ENCODE measurements around the gene PTOV1.

Gene PTOV1

DNA sequence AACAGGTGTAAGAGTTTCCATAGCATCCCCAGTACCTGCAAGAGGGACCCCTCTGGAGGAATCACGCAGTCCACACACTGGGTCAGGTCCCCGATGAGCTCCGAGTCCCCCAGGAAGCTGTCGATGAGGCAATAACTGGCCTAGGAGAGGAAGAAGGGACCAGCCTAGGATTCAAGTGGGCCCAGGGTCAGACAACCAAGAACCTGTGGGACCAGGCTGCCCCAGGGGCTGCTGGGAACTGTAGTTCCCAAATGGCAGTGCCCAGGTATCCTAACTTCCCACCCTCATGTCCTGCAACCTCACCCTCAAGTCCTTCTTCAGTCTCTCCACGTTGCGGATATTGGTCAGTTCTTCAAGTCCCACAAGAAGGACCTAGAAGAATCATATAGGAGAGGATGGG, 39.6 kb upstream of the PTOV1 start:
- TF ChIP-seq, protein P1, sequence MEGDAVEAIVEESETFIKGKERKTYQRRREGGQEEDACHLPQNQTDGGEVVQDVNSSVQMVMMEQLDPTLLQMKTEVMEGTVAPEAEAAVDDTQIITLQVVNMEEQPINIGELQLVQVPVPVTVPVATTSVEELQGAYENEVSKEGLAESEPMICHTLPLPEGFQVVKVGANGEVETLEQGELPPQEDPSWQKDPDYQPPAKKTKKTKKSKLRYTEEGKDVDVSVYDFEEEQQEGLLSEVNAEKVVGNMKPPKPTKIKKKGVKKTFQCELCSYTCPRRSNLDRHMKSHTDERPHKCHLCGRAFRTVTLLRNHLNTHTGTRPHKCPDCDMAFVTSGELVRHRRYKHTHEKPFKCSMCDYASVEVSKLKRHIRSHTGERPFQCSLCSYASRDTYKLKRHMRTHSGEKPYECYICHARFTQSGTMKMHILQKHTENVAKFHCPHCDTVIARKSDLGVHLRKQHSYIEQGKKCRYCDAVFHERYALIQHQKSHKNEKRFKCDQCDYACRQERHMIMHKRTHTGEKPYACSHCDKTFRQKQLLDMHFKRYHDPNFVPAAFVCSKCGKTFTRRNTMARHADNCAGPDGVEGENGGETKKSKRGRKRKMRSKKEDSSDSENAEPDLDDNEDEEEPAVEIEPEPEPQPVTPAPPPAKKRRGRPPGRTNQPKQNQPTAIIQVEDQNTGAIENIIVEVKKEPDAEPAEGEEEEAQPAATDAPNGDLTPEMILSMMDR (IDR thresholded peaks at IDR 0.05; ENCODE audit: low read depth, low read length, missing control alignments) = no peak
- H3K4me3 ChIP-seq (replicated peaks; ENCODE audit: low read depth, low read length) = no peak overlapping the region
- no peak for DNase-seq (ENCODE audit: extremely low read depth, low read depth)

DNA sequence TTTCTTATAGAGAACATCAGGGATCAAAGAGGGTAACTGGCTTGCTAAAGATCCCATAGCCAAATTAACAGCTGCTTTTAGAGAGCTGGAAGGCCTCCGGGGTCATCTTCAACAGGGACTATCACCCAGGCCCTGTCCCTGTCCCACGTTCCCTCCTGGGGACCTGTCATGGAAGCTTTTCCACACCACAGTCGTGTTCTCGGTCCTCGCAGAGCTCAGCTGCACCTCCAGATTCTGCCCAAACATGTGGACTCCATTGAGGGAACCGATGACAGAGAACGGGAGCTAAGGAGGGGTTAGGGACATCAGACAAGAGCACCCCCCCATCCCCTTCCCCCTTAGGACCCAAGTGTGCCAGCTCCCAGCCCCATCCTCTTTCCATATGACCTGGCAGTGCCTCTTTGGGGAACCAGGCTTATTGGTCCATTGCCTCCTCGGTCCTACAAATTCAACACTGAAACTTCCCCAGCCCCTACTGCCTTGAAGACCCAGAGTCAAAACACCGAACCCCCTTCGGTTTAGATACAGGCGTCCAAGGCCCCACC, 38.4 kb upstream of the PTOV1 start:
- TF ChIP-seq, protein P1 (IDR thresholded peaks at IDR 0.05; ENCODE audit: low read depth, low read length, missing control alignments) = no peak
- peak overlapping the region; percentile 56 for H3K4me3 ChIP-seq (replicated peaks; ENCODE audit: low read depth, low read length)
- DNase-seq (ENCODE audit: extremely low read depth, low read depth) = no peak

DNA sequence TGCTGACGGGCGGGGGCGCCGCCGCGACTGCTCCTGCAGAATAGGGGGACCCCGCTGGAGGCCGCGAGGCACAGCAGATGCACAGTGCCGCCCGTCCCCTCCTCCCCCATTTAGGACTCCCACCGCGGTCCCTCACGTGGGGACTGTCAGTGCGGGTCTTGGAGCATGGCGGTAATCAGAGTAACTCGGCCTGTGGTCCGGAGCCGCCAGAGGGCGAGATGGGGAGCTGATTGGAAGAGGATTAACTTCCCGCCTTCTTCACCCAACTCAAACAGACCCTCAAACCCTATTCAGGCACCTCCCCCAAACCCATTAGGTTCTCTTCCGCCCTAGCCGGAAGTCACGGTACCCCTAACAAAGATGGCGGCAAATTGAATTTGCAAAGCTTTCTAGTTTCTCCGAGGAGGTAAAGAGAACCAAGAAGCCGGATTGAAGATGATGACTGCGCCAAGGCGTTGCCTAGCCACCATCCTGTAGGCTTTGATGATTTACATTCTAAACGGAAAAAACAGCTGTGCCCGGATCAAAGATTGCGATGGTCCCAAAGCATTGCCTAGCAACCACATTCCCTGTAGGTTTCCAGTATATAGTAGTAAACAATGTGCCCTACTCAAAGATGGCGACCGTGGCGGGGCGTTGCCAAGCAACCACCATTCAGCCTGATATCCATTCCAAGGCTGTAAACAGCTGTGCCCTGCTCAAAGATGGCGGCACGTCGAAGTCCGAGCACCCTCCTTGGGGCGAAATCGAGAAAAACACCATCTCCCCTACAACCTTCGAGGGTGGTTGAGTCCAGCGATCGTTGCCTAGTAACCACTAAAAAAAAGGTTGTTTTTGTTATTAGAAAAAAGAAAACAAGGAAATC, 37.7 kb upstream of the PTOV1 start, which contains the start of gene FUZ:
Gene FUZ, minus strand, starts transcription at position 296 of the 865 bp plus-strand sequence. Its CDS starts 186 bp downstream, at position 110.
- DNase-seq (ENCODE audit: extremely low read depth, low read depth) = peak; percentile 98
- TF ChIP-seq, protein P1 (IDR thresholded peaks at IDR 0.05; ENCODE audit: low read depth, low read length, missing control alignments) = peak; percentile 17

DNA sequence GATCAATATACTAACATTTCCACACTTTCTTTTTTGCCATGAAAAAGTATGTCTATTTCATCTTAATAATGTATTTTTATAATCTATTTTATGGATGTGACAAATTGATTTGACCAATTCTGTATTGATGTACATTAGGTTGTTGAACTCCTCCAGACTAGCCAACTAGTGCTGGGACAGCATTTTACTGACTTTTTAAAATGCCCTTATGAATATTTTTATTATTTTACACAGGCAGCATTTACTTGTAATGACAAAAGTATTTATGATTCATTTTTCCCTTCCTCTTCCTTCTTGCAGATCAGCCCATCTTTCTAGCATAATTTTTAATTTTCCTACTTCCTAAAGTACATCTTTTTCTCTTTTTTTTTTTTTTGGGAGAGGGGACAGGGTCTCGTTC, 36.9 kb upstream of the PTOV1 start:
- TF ChIP-seq, protein P1 (IDR thresholded peaks at IDR 0.05; ENCODE audit: low read depth, low read length, missing control alignments) = no peak
- DNase-seq (ENCODE audit: extremely low read depth, low read depth) = no peak
- H3K4me3 ChIP-seq (replicated peaks; ENCODE audit: low read depth, low read length) = no peak overlapping the region; the same call in 1 of the 2 replicates

More for the DNA sequence above, 37.7 kb upstream of the PTOV1 start, which contains the start of gene FUZ:
- peak within 1 kb of the TSS; percentile 56 for H3K4me3 ChIP-seq (replicated peaks; ENCODE audit: low read depth, low read length)

DNA sequence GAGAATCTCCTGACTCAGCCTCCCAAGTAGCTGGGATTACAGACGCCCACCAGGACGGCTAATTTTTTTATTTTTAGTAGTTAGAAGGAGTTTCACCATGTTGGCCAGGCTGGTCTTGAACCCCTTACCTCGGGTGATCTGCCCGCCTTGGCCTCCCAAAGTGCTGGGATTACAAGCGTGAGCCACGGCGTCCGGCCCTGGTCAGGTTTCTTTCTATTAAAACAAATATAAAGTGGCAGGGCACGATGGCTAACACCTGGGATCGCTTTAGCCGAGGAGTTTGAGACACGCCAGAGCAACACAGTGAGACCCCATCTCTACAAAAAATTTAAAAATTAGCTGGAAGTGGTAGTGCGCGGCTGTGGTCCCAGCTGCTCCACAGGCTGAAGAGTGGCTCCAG, 34.4 kb upstream of the PTOV1 start:
- H3K4me3 ChIP-seq (replicated peaks; ENCODE audit: low read depth, low read length) = peak overlapping the region; percentile 82
- no peak for DNase-seq (ENCODE audit: extremely low read depth, low read depth)
- TF ChIP-seq, protein P1 (IDR thresholded peaks at IDR 0.05; ENCODE audit: low read depth, low read length, missing control alignments) = no peak

DNA sequence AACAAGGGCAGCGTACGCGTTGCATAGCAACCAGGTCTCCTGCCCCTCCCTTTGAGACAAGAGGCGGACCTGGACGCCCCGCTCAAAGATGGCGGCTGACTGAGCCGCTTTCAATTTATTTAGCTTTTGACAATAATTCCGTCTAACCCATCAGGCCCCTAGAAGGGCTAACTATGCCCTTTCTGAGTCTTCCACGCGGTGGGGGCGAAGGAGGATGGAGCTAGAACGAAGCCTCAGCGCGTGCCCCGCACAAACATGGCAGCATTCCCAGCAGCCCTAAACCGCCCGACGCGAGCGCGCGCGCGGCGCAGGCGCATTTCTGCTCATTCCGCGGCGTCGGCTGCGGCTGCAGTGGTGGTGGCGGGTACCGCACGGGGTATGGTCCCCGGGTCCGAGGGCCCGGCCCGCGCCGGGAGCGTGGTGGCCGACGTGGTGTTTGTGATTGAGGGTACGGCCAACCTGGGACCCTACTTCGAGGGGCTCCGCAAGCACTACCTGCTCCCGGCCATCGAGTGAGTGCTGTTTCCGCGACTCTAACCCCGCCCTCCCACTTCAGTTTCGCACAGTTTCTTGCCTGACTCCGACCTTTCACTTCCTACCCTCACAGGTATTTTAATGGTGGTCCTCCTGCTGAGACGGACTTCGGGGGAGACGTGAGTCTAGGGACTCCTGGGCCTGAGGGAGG, 32.9 kb upstream of the PTOV1 start, which contains the start of gene MED25:
Gene MED25, plus strand, starts transcription at position 326 of the 685 bp plus-strand sequence. Its CDS starts 53 bp downstream, at position 379.
- TF ChIP-seq, protein P1 (IDR thresholded peaks at IDR 0.05; ENCODE audit: low read depth, low read length, missing control alignments) = no peak
- H3K4me3 ChIP-seq (replicated peaks; ENCODE audit: low read depth, low read length) = peak within 1 kb of the TSS; percentile 82
- no peak for DNase-seq (ENCODE audit: extremely low read depth, low read depth)
